ENCODE results near the gene MBP. TPM values are rescaled to one million over a fixed set of nuclear protein-coding genes. Genes with fewer than 3 reads are reported as not detected.

MBP gene
- total and polyA plus RNA-seq, 2 experiments from 2014 or later, result 18.4 to 22.9 TPM

DNA sequence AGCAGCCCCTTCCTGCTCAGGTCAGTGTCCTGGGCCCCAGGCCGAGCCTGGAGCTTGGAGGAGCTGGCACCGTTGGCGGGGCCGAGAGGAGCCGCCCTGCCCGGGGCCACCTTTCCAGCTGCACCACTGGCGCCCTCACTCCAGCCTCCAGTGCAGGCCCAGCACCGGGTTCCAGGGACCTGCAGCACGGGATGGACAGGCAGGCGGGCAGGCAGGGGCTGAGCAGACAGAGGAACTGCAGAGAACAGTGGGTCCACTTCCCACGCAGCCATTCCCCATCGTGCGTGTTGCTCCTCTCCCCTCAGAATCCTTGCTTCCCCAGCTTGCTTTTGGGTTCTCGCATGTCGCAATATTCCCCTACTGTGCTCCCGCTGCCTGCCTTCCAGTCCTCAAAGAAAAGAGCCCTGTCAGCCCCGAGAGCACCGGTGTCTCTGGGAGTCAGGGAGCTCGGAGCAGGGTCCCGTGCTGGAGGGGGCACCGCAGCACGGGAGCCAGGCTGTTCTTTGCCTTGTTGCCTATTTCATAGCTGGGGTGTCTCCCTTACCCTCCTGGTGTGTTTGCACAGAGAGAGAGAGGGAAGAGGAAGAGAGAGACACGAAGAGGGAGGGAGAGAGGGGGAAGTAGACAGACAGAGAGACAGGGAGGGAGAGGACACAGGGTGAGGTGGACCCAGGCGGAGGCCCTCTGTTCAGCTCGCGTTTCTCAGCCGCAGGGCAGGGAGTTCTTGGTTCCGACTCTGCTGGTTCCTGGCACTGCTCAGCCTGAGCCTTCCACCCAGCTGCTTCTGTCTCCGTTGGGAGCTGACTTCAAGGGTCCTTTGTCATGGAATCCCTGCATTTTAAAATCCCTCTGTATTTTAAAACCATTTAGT, 126.0 kb downstream of the MBP start:
- no peak overlapping the region for H3K4me3 Mint-ChIP-seq
- H3K4me1 Mint-ChIP-seq, result peaks cover 43% of the 10 kb centered on the region
- TF ChIP-seq EZH2phosphoT487 (IDR thresholded peaks at IDR 0.05; ENCODE audit: unreplicated experiment) (no peak), ZNF114 (CRISPR knock-in tag; IDR thresholded peaks at IDR 0.05) (no peak), ZNF331 (CRISPR knock-in tag; IDR thresholded peaks at IDR 0.05; ENCODE audit: low read depth) (no peak)

DNA sequence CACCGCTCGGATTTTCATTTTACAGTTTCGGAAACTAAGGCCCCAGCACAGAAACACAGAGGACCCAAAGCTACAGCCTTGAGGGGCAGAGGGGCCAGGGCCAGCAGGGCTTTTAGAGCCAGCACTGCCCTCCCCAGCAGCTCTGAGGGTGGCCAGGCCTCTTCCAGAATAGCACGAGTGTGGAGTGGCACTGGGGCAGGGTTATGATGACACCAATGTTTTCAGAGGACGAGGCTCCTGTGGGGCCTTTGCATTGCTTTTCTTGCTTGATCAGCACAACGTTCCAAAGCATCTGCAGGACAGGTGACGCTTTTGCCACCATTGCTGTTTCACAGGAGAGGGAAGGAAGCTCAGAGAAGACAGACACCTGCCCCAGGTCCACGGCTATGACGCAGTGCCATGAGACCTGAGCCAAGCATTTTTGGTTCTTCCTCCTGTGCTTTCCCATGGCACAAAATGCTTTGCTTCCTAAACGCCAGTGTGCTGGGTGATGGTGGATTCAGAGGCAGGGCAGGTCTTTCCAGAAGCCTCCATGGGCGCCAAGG, 126.9 kb downstream of the MBP start:
- no peak overlapping the region for H3K4me2 ChIP-seq
- H3K9me3 Mint-ChIP-seq, result no peaks in the 10 kb centered on the region
- H4K20me1 ChIP-seq (replicated peaks; ENCODE audit: insufficient read depth), result no peaks in the 10 kb centered on the region
- ATAC-seq, result no peak
- no peak for DNase-seq (ENCODE audit: low spot score)
- H3K9me2 ChIP-seq (ENCODE audit: insufficient read depth), result no peaks in the 10 kb centered on the region
- peaks cover 35% of the 10 kb centered on the region for H3K4me1 Mint-ChIP-seq
- H3K79me2 ChIP-seq (replicated peaks; ENCODE audit: insufficient read depth), result no peaks in the 10 kb centered on the region
- H2AFZ ChIP-seq, result no peak overlapping the region
- H3K27me3 Mint-ChIP-seq (ENCODE audit: insufficient read depth, low read depth, poor library complexity), result peaks cover 12% of the 10 kb centered on the region
- no peaks in the 10 kb centered on the region for H3K36me3 ChIP-seq (ENCODE audit: insufficient read depth)
- no peaks in the 10 kb centered on the region for H3K36me3 Mint-ChIP-seq (ENCODE audit: low read depth)
- peaks cover 17% of the 10 kb centered on the region for H3K4me1 ChIP-seq (ENCODE audit: insufficient read depth)
- no peak overlapping the region for H3K27ac Mint-ChIP-seq
- no peaks in the 10 kb centered on the region for H3F3A ChIP-seq (replicated peaks; ENCODE audit: low read depth)
- H3K4me3 Mint-ChIP-seq, result no peak overlapping the region
- no peaks in the 10 kb centered on the region for H3K27me3 ChIP-seq (ENCODE audit: insufficient read depth)
- H3K27ac ChIP-seq (ENCODE audit: low read depth), result no peak overlapping the region
- no peak for TF ChIP-seq STAT1 (IDR thresholded peaks at IDR 0.05; ENCODE audit: unreplicated experiment)
- no peak for TF ChIP-seq ZNF331 (CRISPR knock-in tag; IDR thresholded peaks at IDR 0.05; ENCODE audit: low read depth)
- TF ChIP-seq, protein P1, sequence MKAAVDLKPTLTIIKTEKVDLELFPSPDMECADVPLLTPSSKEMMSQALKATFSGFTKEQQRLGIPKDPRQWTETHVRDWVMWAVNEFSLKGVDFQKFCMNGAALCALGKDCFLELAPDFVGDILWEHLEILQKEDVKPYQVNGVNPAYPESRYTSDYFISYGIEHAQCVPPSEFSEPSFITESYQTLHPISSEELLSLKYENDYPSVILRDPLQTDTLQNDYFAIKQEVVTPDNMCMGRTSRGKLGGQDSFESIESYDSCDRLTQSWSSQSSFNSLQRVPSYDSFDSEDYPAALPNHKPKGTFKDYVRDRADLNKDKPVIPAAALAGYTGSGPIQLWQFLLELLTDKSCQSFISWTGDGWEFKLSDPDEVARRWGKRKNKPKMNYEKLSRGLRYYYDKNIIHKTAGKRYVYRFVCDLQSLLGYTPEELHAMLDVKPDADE (IDR thresholded peaks at IDR 0.05), result no peak
- TF ChIP-seq, protein P2, sequence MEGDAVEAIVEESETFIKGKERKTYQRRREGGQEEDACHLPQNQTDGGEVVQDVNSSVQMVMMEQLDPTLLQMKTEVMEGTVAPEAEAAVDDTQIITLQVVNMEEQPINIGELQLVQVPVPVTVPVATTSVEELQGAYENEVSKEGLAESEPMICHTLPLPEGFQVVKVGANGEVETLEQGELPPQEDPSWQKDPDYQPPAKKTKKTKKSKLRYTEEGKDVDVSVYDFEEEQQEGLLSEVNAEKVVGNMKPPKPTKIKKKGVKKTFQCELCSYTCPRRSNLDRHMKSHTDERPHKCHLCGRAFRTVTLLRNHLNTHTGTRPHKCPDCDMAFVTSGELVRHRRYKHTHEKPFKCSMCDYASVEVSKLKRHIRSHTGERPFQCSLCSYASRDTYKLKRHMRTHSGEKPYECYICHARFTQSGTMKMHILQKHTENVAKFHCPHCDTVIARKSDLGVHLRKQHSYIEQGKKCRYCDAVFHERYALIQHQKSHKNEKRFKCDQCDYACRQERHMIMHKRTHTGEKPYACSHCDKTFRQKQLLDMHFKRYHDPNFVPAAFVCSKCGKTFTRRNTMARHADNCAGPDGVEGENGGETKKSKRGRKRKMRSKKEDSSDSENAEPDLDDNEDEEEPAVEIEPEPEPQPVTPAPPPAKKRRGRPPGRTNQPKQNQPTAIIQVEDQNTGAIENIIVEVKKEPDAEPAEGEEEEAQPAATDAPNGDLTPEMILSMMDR (conservative IDR thresholded peaks at IDR 0.05; ENCODE audit: low read depth in 2 of 2), result no peak
- no peak for TF ChIP-seq EZH2phosphoT487 (IDR thresholded peaks at IDR 0.05; ENCODE audit: unreplicated experiment)
- no peak for TF ChIP-seq JUNB (IDR thresholded peaks at IDR 0.05; ENCODE audit: unreplicated experiment)
- no peak overlapping the region for H3K4me3 ChIP-seq

More for the DNA sequence above, 126.0 kb downstream of the MBP start:
- H3K27me3 Mint-ChIP-seq (ENCODE audit: insufficient read depth, low read depth, poor library complexity), result peaks cover 16% of the 10 kb centered on the region
- Histone ChIP-seq H3K4me1 (ENCODE audit: insufficient read depth) (peaks cover 21% of the 10 kb centered on the region), H4K20me1 (replicated peaks; ENCODE audit: insufficient read depth) (no peaks in the 10 kb centered on the region), H3K27me3 (ENCODE audit: insufficient read depth) (no peaks in the 10 kb centered on the region), H3K27ac (ENCODE audit: low read depth) (peak overlapping the region; percentile 33; the same call in 1 of the 2 replicates), H3F3A (replicated peaks; ENCODE audit: low read depth) (no peaks in the 10 kb centered on the region), H3K79me2 (replicated peaks; ENCODE audit: insufficient read depth) (no peaks in the 10 kb centered on the region), H3K9me2 (ENCODE audit: insufficient read depth) (no peaks in the 10 kb centered on the region), H2AFZ (no peak overlapping the region), H3K4me2 (0 out of 2 replicates have a peak overlapping the region, but pooled peaks have one; percentile 23), H3K4me3 (no peak overlapping the region), H3K36me3 (ENCODE audit: insufficient read depth) (no peaks in the 10 kb centered on the region)
- no peaks in the 10 kb centered on the region for H3K36me3 Mint-ChIP-seq (ENCODE audit: low read depth)
- peak; percentile 34 for DNase-seq (ENCODE audit: low spot score)
- H3K9me3 Mint-ChIP-seq, result no peaks in the 10 kb centered on the region
- ATAC-seq, result peak; percentile 73
- H3K27ac Mint-ChIP-seq, result no peak overlapping the region

All from GM23338 (cell line).